ENCODE results near the gene CDH2.

DNA sequence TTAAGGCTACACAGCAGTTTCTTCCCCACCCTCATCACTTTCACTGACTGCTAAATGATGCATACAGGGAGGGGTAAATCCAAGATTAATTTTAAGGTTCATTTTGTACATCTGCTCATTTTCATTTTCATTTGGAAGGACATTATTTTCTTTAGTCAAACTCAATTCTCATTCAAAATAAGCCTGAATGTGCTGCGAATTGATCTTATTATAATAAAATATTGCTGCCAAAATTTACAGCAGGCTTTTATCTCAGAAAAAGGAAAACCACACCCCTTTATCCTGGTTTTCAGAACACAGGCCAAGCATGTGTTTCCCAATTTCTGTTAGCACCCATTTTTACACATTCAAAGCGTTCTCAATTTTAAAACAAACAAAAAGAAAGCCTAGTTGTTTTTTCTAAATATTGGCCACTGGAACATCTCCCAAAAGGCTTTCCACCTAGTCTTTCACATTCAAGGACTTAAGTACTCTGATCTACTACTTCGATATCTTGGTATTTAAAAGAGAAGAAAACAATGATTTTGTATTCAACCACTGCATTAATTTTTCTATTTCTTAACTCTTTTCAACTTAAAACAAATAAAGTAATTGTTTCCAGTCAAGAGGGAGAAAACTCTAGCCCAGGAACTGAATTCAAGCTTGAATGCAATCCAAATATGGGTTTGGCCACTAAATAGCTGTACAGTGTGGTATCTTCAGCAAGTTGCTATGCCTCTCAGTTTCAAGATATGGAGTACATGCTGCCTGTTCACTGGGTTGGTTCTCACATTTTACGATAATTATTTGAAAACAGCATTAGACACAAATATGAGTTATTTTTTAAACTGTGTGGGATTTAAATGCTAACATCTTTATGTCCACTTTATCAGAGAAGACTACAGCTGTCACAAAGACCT, 52.5 kb downstream of the CDH2 start:
- no peak for TF ChIP-seq EZH2 (IDR thresholded peaks at IDR 0.05; ENCODE audit: insufficient read depth, poor library complexity, severe bottlenecking)
- TF ChIP-seq EZH2phosphoT487 (IDR thresholded peaks at IDR 0.05; ENCODE audit: insufficient read depth, low read depth) = no peak
